ENCODE measurements around the gene MOCOS.

The MOCOS gene

GRCh38 chr18:36274083-36274715 is 86.9 kb downstream of the MOCOS start:
- DNase-seq = no peak

GRCh38 chr18:36275561-36275960 is 88.3 kb downstream of the MOCOS start:
- no peak for DNase-seq

- DNase-seq = peak; percentile 40
These were observed 91.7 kb downstream of the MOCOS start for GRCh38 chr18:36279001-36279400.

GRCh38 chr18:36281936-36282335 is 94.6 kb downstream of the MOCOS start:
- DNase-seq = no peak

- DNase-seq = no peak
These were observed 96.2 kb downstream of the MOCOS start for GRCh38 chr18:36283448-36283847.

- no peak for DNase-seq
These were observed 97.0 kb downstream of the MOCOS start for GRCh38 chr18:36284268-36284667.

GRCh38 chr18:36284671-36285295 is 97.5 kb downstream of the MOCOS start:
- no peak for DNase-seq

- no peak for DNase-seq
These were observed 100.4 kb downstream of the MOCOS start for GRCh38 chr18:36287653-36288052.

GRCh38 chr18:36288689-36289088 is 101.4 kb downstream of the MOCOS start:
- no peak for DNase-seq

- no peak for DNase-seq
These were observed 106.7 kb downstream of the MOCOS start for GRCh38 chr18:36294031-36294430.

- no peak for DNase-seq
These were observed 107.9 kb downstream of the MOCOS start for GRCh38 chr18:36295214-36295613.

GRCh38 chr18:36295880-36296301 is 108.6 kb downstream of the MOCOS start:
- DNase-seq = no peak

GRCh38 chr18:36296650-36297416 is 109.5 kb downstream of the MOCOS start:
- peak; percentile 68 for DNase-seq

GRCh38 chr18:36297417-36298125 is 110.3 kb downstream of the MOCOS start, which contains the start of gene FHOD3:
Gene FHOD3 (plus strand): TSS chr18:36297713. CDS start chr18:36297836, 123 bp downstream.
- peak; percentile 62 for DNase-seq

GRCh38 chr18:36298126-36298741 is 110.9 kb downstream of the MOCOS start:
- DNase-seq = no peak

GRCh38 chr18:36299015-36299414 is 111.7 kb downstream of the MOCOS start:
- DNase-seq = no peak

GRCh38 chr18:36300211-36300610 is 112.9 kb downstream of the MOCOS start:
- no peak for DNase-seq

- no peak for DNase-seq
These were observed 114.6 kb downstream of the MOCOS start for GRCh38 chr18:36301884-36302283.

- DNase-seq = no peak
These were observed 115.4 kb downstream of the MOCOS start for GRCh38 chr18:36302676-36303075.

GRCh38 chr18:36303211-36303844 is 116.0 kb downstream of the MOCOS start:
- DNase-seq = no peak

- DNase-seq = no peak
These were observed 117.4 kb downstream of the MOCOS start for GRCh38 chr18:36304723-36305122.

- no peak for DNase-seq
These were observed 118.1 kb downstream of the MOCOS start for GRCh38 chr18:36305375-36305774.

Measured in activated CD8-positive, alpha-beta memory T cell treated with anti-CD3 and anti-CD28 coated beads for 24 hours (primary cell).